Caco-2 (cell line): ENCODE results near the gene LCNL1. TPM values are rescaled to one million over a fixed set of nuclear protein-coding genes. Genes with fewer than 3 reads are reported as not detected.

Source experiments
- BruUV-seq: library from RNA; stranded (reverse); fragments of 400-500 nt; replicated peaks from 2 replicates; lab custom pipeline; 2021; lab: Mats Ljungman, UMichigan
- CTCF ChIA-PET: fragments of 300-600 bp; sonication (Branson Sonifier 250); formaldehyde crosslinking; loops from one replicate; lab custom pipeline; 2022; ENCODE audit warnings: antibody characterized with exemption; lab: Charles Lee
- POLR2A ChIA-PET: fragments of 300-600 bp; sonication (Branson Sonifier 250); formaldehyde crosslinking; loops from one replicate; lab custom pipeline; 2022; ENCODE audit warnings: antibody characterized with exemption; lab: Charles Lee
- DNase-seq, 2 experiments: peaks; one replicate each; pipeline versions ENCODE4 v3.0.0 to v3.0.0-alpha.2; 2020 to 2022
- H3K27me3 ChIP-seq: replicated peaks from 2 replicates; pipeline ENCODE4 v1.6.0; 2011; ENCODE audit warnings: low read length; ENCODE audit not compliant: control insufficient read depth, insufficient read depth
- H3K36me3 ChIP-seq: 2 replicates; pipeline ENCODE4 v1.5.1; 2011; ENCODE audit warnings: low read length; ENCODE audit not compliant: control insufficient read depth, insufficient read depth
- H3K4me1 ChIP-seq: fragments of 250-450 bp; sonication (Bioruptor Pico); 2 replicates; pipeline ENCODE4 v1.5.1; 2020; ENCODE audit warnings: mild to moderate bottlenecking
- H3K4me3 ChIP-seq: 2 replicates; pipeline ENCODE4 v1.5.1; 2011; ENCODE audit warnings: low read depth, mild to moderate bottlenecking, control low read depth, low read length
- H3K9me3 ChIP-seq: fragments of 250-450 bp; sonication (Bioruptor Pico); 2 replicates; pipeline ENCODE4 v1.5.1; 2020; ENCODE audit warnings: mild to moderate bottlenecking, moderate library complexity
- H3K27ac Mint-ChIP-seq: one replicate; pipeline ENCODE4 v1.8.0; 2022; ENCODE audit warnings: mixed read lengths; ENCODE audit not compliant: unreplicated experiment
- H3K27me3 Mint-ChIP-seq: one replicate; pipeline ENCODE4 v1.8.0; 2022; ENCODE audit warnings: mixed read lengths; ENCODE audit not compliant: insufficient read depth, unreplicated experiment
- H3K36me3 Mint-ChIP-seq: one replicate; pipeline ENCODE4 v1.8.0; 2022; ENCODE audit warnings: mild to moderate bottlenecking, mixed read lengths; ENCODE audit not compliant: insufficient read depth, unreplicated experiment
- H3K4me1 Mint-ChIP-seq: one replicate; pipeline ENCODE4 v1.8.0; 2022; ENCODE audit warnings: low read depth, mixed read lengths; ENCODE audit not compliant: unreplicated experiment
- H3K4me3 Mint-ChIP-seq: one replicate; pipeline ENCODE4 v1.8.0; 2022; ENCODE audit warnings: mild to moderate bottlenecking, moderate library complexity, mixed read lengths; ENCODE audit not compliant: unreplicated experiment
- H3K9me3 Mint-ChIP-seq: one replicate; pipeline ENCODE4 v1.8.0; 2022; ENCODE audit warnings: mixed read lengths; ENCODE audit not compliant: unreplicated experiment
- CTCF ChIP-seq, 2 experiments: fragments of 200-600 bp in 1 of 2; IDR thresholded peaks; 1 replicate in 1 of 2; 2 replicates in 1 of 2; pipeline versions ENCODE4 v1.5.1 to v1.8.0; 2011 to 2022; ENCODE audit warnings: antibody characterized with exemption in 1 of 2, control low read depth in 1 of 2, inconsistent platforms in 1 of 2, low read depth in 1 of 2, low read length in 1 of 2, mild to moderate bottlenecking in 1 of 2, moderate library complexity in 1 of 2; ENCODE audit not compliant: insufficient read depth in 1 of 2, severe bottlenecking in 1 of 2, unreplicated experiment in 1 of 2
- intact Hi-C: fragments of 100-400 bp; cut with micrococcal nuclease; formaldehyde crosslinking; loops from one replicate; pipeline ENCODE4 v1.10.0; 2022; ENCODE audit not compliant: unreplicated experiment
- total RNA-seq: library from RNA; stranded (reverse); gene quantifications from 2 replicates; pipeline ENCODE4 v1.2.3, GENCODE V29; 2022

Gene LCNL1
- total RNA-seq, 1 experiment from 2014 or later, result not detected

GRCh38 chr9:136955202-136955942 lies 27.4 kb upstream of the LCNL1 start:
- no peak for DNase-seq
- Mint-ChIP-seq H3K4me1 (no peaks in the 10 kb centered on the region), H3K9me3 (peaks cover 12% of the 10 kb centered on the region), H3K36me3 (peaks cover 1% of the 10 kb centered on the region), H3K4me3 (no peak overlapping the region), H3K27ac (no peak overlapping the region), H3K27me3 (no peaks in the 10 kb centered on the region)
- Histone ChIP-seq H3K9me3 (no peaks in the 10 kb centered on the region), H3K27me3 (no peaks in the 10 kb centered on the region), H3K4me3 (no peak overlapping the region), H3K36me3 (no peaks in the 10 kb centered on the region; the same call in 1 of the 2 replicates), H3K4me1 (peaks cover 7% of the 10 kb centered on the region)
- BruUV-seq, result no TSS peak
- ChIA-PET POLR2A (no interaction called here), CTCF (interaction anchor here (0.7 kb wide), 2 partner anchors 10 to 137 kb away, joined by 3 to 12 read pairs; no protein-coding TSS in a partner anchor)
- intact Hi-C loops, result no loop called here
- TF ChIP-seq CTCF (IDR thresholded peaks at IDR 0.05; ENCODE audit: insufficient read depth in 1 of 2, low read depth in 1 of 2, low read length in 1 of 2, severe bottlenecking in 1 of 2, unreplicated experiment in 1 of 2), result no peak

DNA sequence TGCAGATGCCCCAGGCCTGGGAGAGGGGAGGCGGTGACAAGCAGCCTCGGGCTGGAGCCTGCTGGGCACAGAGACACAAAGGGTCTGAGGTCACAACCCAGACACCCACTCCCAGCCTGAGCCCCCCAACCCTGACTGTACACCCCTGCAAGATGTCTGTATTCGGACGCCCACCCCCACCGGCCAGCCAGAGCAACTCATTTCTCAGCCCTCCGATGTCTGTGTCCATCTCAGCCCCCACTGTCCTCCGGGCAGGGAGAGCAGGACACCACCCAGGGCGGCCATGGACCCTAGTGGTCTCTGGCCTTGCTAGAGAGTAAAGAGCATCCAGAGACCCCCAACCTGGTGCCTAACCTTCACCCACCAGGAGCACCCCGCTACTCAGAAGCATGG lies 26.9 kb upstream of the LCNL1 start:
- DNase-seq, result no peak
- H3K4me3 Mint-ChIP-seq, result no peak overlapping the region
- ChIA-PET CTCF (no interaction called here), POLR2A (no interaction called here)
- no peaks in the 10 kb centered on the region for H3K9me3 ChIP-seq
- no peaks in the 10 kb centered on the region for H3K4me1 Mint-ChIP-seq
- H3K27me3 Mint-ChIP-seq, result no peaks in the 10 kb centered on the region
- H3K27me3 ChIP-seq, result no peaks in the 10 kb centered on the region
- H3K9me3 Mint-ChIP-seq, result peaks cover 12% of the 10 kb centered on the region
- no peak overlapping the region for H3K4me3 ChIP-seq
- H3K4me1 ChIP-seq, result 0 out of 2 replicates have a peak, but pooled peaks cover 1% of the 10 kb centered on the region
- no peak for TF ChIP-seq CTCF (IDR thresholded peaks at IDR 0.05; ENCODE audit: insufficient read depth in 1 of 2, low read depth in 1 of 2, low read length in 1 of 2, severe bottlenecking in 1 of 2, unreplicated experiment in 1 of 2)
- H3K36me3 Mint-ChIP-seq, result peaks cover 6% of the 10 kb centered on the region
- H3K36me3 ChIP-seq, result no peaks in the 10 kb centered on the region; the same call in 1 of the 2 replicates
- intact Hi-C loops, result no loop called here
- H3K27ac Mint-ChIP-seq, result peak overlapping the region; percentile 22
- BruUV-seq, result no TSS peak

DNA sequence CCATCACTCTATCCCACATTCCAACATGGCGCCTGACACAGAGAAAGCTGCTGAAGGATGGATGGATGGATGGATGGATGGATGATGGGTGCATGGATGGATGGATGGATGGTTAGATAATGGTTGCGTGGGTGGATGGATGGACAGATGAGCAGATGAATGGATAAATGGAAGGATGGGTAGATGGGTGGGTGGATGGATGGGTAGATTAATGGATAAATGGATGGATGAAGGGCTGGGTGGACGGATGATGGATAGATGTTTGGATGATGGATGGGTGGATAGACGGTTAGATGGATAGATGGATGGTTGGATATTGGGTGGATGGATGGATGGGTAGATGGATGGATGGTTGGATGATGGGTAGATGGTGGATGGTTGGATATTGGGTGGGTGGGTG lies 26.2 kb upstream of the LCNL1 start:
- Mint-ChIP-seq H3K27me3 (no peaks in the 10 kb centered on the region), H3K9me3 (peaks cover 12% of the 10 kb centered on the region), H3K36me3 (peaks cover 6% of the 10 kb centered on the region), H3K27ac (peak overlapping the region; percentile 22), H3K4me1 (no peaks in the 10 kb centered on the region), H3K4me3 (peak overlapping the region; percentile 5)
- TF ChIP-seq CTCF (IDR thresholded peaks at IDR 0.05; ENCODE audit: insufficient read depth in 1 of 2, low read depth in 1 of 2, low read length in 1 of 2, severe bottlenecking in 1 of 2, unreplicated experiment in 1 of 2), result no peak
- intact Hi-C loops, result no loop called here
- H3K4me1 ChIP-seq, result no peaks in the 10 kb centered on the region; the same call in 1 of the 2 replicates
- H3K36me3 ChIP-seq, result no peaks in the 10 kb centered on the region; the same call in 1 of the 2 replicates
- no peaks in the 10 kb centered on the region for H3K9me3 ChIP-seq
- no peak overlapping the region for H3K4me3 ChIP-seq
- POLR2A ChIA-PET, result no interaction called here
- BruUV-seq, result no TSS peak
- DNase-seq, result no peak
- CTCF ChIA-PET, result no interaction called here
- no peaks in the 10 kb centered on the region for H3K27me3 ChIP-seq
